HUDEP-2 (cell line): ENCODE measurements around the gene ATG9B.

Experiments
- DNase-seq, 76 experiments: peaks; one replicate each; lab custom pipeline; 2025; ENCODE audit not compliant: unreplicated experiment in 76 of 76; lab: John Stamatoyannopoulos, UW

The ATG9B gene

GRCh38 chr7:151038951-151039849 is 14.9 kb upstream of the ATG9B start:
- DNase-seq = peak in 75 of 76 experiments; percentile 64 to 99 (median 95)

GRCh38 chr7:151035902-151036301 is 11.6 kb upstream of the ATG9B start:
- no peak for DNase-seq

GRCh38 chr7:151035026-151035717 is 10.9 kb upstream of the ATG9B start:
- DNase-seq = no peak

- no peak for DNase-seq
These were observed 10.2 kb upstream of the ATG9B start for GRCh38 chr7:151034312-151035025.

GRCh38 chr7:151033864-151034249 is 9.6 kb upstream of the ATG9B start:
- no peak for DNase-seq

GRCh38 chr7:151032936-151033863 is 8.9 kb upstream of the ATG9B start:
- no peak for DNase-seq

- no peak for DNase-seq
These were observed 6.7 kb upstream of the ATG9B start for GRCh38 chr7:151031011-151031410.

GRCh38 chr7:151028948-151029501 is 4.7 kb upstream of the ATG9B start:
- no peak for DNase-seq

GRCh38 chr7:151028131-151028947 is 4.0 kb upstream of the ATG9B start, which contains the start of gene ABCB8:
ABCB8 (plus strand) TSS chr7:151028450; CDS start chr7:151028516, 66 bp downstream.
- DNase-seq = peak in 75 of 76 experiments; percentile 75 to 99 (median 97)

- peak in 1 of 76 experiments; percentile 57 for DNase-seq
These were observed 3.4 kb upstream of the ATG9B start for GRCh38 chr7:151027728-151028130.

GRCh38 chr7:151026771-151027727 is 2.8 kb upstream of the ATG9B start:
- DNase-seq = peak in 54 of 76 experiments; percentile 14 to 78 (median 46)

- DNase-seq = no peak
These were observed 1.8 kb upstream of the ATG9B start for GRCh38 chr7:151025924-151026671.

GRCh38 chr7:151023232-151023631 is 1.1 kb downstream of the ATG9B start:
- no peak for DNase-seq

GRCh38 chr7:151020231-151020630 is 4.1 kb downstream of the ATG9B start:
- DNase-seq = no peak

- DNase-seq = no peak
These were observed 5.2 kb downstream of the ATG9B start for GRCh38 chr7:151019130-151019447.

- DNase-seq = peak in 66 of 76 experiments; percentile 10 to 72 (median 52)
These were observed 5.7 kb downstream of the ATG9B start for GRCh38 chr7:151018421-151019129.
